ENCODE results near the gene EHHADH. TPM values are rescaled to one million over a fixed set of nuclear protein-coding genes. Genes with fewer than 3 reads are reported as not detected.
"Not testable (repeated sequence)": the region's sequence is repeated elsewhere in the genome, so short reads cannot be mapped to it uniquely, and the experiment has no call there.

Gene EHHADH
- total RNA-seq, 1 experiment from 2014 or later, result 10.7 TPM

DNA sequence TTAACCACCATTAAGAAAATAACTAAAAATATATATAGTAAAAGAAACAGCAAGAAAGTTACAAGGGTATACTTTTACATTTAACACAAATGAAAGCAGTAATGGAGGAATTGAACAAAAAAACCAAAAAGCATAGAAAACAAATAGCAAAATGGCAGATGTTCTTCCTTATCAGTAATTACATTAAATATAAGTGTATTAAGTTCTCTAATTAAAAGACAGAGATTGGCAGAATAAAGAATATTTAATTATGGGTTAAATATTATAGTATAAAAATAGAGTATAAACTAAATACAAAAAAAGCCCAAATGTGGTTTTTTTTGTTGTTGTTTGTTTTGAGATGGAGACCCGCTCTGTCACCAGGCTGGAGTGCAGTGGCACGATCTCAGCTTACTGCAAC is 20.5 kb downstream of the EHHADH start:
- Histone ChIP-seq H3K79me2 (ENCODE audit: insufficient read depth, low read length) (no peaks in the 10 kb centered on the region), H3K9ac (ENCODE audit: low read length) (no peak overlapping the region)
- BruUV-seq (replicated peaks), result no TSS peak

DNA sequence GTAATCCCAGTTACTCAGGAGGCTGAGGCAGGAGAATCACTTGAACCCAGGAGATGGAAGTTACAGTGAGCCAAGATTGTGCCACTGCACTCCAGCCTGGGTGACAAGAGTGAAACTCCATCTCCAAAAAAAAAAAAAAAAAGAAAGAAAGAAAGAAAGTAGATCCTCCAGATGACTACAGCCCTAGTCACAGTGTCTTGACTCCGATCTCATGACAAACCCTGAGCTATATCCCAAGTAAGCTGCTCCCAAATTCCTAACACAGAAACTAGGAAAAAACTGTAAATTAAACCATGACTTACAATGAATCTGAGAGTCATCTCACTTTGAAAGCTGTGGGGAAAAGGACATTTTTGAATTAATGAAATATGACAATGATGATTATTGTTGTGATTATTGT is 27.3 kb downstream of the EHHADH start:
- CTCF ChIA-PET, result not testable (repeated sequence)

More for the DNA sequence above, 20.5 kb downstream of the EHHADH start:
- ChIA-PET CTCF (no interaction called here), POLR2A (no interaction called here), RAD21 (ENCODE audit: low non-redundant PET in 1 of 2, low total read pairs in 2 of 2, uncharacterized antibody in 2 of 2, unreplicated experiment in 2 of 2) (no interaction called here)
- Histone ChIP-seq H4K20me1 (ENCODE audit: insufficient read depth) (no peaks in the 10 kb centered on the region), H3K9me3 (ENCODE audit: control insufficient read depth in 1 of 2, insufficient read depth in 1 of 2, low read depth in 1 of 2, low read length in 2 of 2) (peaks cover 8 to 17% of the 10 kb centered on the region in 2 experiments; a peak in 3 of 4 replicates), H3K4me2 (ENCODE audit: low read length) (no peak overlapping the region), H3K36me3 (ENCODE audit: control insufficient read depth in 1 of 2, insufficient read depth in 2 of 2, low read length in 2 of 2) (no peaks in the 10 kb centered on the region; a peak in 1 of 4 replicates), H2AFZ (ENCODE audit: low read depth, low read length, poor library complexity, severe bottlenecking) (no peak overlapping the region), H3K4me1 (ENCODE audit: control insufficient read depth in 1 of 2, insufficient read depth in 2 of 2, low read length in 2 of 2) (no peaks in the 10 kb centered on the region), H3K27ac (ENCODE audit: low read depth, low read length) (no peak overlapping the region), H3K27me3 (ENCODE audit: insufficient read depth, low read length) (no peaks in the 10 kb centered on the region), H3K9me2 (ENCODE audit: insufficient read depth) (no peaks in the 10 kb centered on the region), H3K4me3 (replicated peaks in 1 of 2; ENCODE audit: low read depth in 1 of 2, low read length in 2 of 2) (no peak overlapping the region)
- DNase-seq (ENCODE audit: low read depth, low spot score) (no peak), ATAC-seq (no peak)
- intact Hi-C loops (cut with micrococcal nuclease), result no loop called here
- TF ChIP-seq SRF (IDR thresholded peaks at IDR 0.05; ENCODE audit: low read depth) (no peak), SIN3A (IDR thresholded peaks at IDR 0.05; ENCODE audit: low read depth) (no peak), EGR1 (IDR thresholded peaks at IDR 0.05; ENCODE audit: low read depth) (no peak), CEBPB (IDR thresholded peaks at IDR 0.05; ENCODE audit: low read depth) (no peak), FOSL1 (IDR thresholded peaks at IDR 0.05; ENCODE audit: low read depth) (no peak), CTCF (IDR thresholded peaks at IDR 0.05 in 2 of 3, conservative IDR thresholded peaks at IDR 0.05 in 1 of 3; ENCODE audit: borderline replicate concordance in 1 of 3, insufficient read depth in 1 of 3, low read depth in 2 of 3, low read length in 2 of 3) (no peak), MAX (IDR thresholded peaks at IDR 0.05) (no peak)
- TF ChIP-seq, protein P1, sequence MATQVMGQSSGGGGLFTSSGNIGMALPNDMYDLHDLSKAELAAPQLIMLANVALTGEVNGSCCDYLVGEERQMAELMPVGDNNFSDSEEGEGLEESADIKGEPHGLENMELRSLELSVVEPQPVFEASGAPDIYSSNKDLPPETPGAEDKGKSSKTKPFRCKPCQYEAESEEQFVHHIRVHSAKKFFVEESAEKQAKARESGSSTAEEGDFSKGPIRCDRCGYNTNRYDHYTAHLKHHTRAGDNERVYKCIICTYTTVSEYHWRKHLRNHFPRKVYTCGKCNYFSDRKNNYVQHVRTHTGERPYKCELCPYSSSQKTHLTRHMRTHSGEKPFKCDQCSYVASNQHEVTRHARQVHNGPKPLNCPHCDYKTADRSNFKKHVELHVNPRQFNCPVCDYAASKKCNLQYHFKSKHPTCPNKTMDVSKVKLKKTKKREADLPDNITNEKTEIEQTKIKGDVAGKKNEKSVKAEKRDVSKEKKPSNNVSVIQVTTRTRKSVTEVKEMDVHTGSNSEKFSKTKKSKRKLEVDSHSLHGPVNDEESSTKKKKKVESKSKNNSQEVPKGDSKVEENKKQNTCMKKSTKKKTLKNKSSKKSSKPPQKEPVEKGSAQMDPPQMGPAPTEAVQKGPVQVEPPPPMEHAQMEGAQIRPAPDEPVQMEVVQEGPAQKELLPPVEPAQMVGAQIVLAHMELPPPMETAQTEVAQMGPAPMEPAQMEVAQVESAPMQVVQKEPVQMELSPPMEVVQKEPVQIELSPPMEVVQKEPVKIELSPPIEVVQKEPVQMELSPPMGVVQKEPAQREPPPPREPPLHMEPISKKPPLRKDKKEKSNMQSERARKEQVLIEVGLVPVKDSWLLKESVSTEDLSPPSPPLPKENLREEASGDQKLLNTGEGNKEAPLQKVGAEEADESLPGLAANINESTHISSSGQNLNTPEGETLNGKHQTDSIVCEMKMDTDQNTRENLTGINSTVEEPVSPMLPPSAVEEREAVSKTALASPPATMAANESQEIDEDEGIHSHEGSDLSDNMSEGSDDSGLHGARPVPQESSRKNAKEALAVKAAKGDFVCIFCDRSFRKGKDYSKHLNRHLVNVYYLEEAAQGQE (IDR thresholded peaks at IDR 0.05; ENCODE audit: low read depth), result no peak
- TF ChIP-seq, protein P2, sequence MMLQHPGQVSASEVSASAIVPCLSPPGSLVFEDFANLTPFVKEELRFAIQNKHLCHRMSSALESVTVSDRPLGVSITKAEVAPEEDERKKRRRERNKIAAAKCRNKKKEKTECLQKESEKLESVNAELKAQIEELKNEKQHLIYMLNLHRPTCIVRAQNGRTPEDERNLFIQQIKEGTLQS (IDR thresholded peaks at IDR 0.05), result no peak

More for the DNA sequence above, 27.3 kb downstream of the EHHADH start:
- H3K9me3 ChIP-seq (ENCODE audit: control insufficient read depth in 1 of 2, insufficient read depth in 1 of 2, low read depth in 1 of 2, low read length in 2 of 2); H3K4me3 ChIP-seq (replicated peaks in 1 of 2; ENCODE audit: low read depth in 1 of 2, low read length in 2 of 2); ATAC-seq; RAD21 ChIA-PET (ENCODE audit: low non-redundant PET in 1 of 2, low total read pairs in 2 of 2, uncharacterized antibody in 2 of 2, unreplicated experiment in 2 of 2); H4K20me1 ChIP-seq (ENCODE audit: insufficient read depth); BruUV-seq (replicated peaks); DNase-seq (ENCODE audit: low read depth, low spot score); POLR2A ChIA-PET; H3K79me2 ChIP-seq (ENCODE audit: insufficient read depth, low read length); H3K4me2 ChIP-seq (ENCODE audit: low read length); H3K9me2 ChIP-seq (ENCODE audit: insufficient read depth); H3K9ac ChIP-seq (ENCODE audit: low read length); intact Hi-C loops (cut with micrococcal nuclease); H3K4me1 ChIP-seq (ENCODE audit: control insufficient read depth in 1 of 2, insufficient read depth in 2 of 2, low read length in 2 of 2); H3K27me3 ChIP-seq (ENCODE audit: insufficient read depth, low read length); H3K27ac ChIP-seq (ENCODE audit: low read depth, low read length); H2AFZ ChIP-seq (ENCODE audit: low read depth, low read length, poor library complexity, severe bottlenecking); H3K36me3 ChIP-seq (ENCODE audit: control insufficient read depth in 1 of 2, insufficient read depth in 2 of 2, low read length in 2 of 2): not testable (repeated sequence)

All from HCT116 (cell line).